ENCODE data around the gene SULT1A2. TPM values are rescaled to one million over a fixed set of nuclear protein-coding genes. Genes with fewer than 3 reads are reported as not detected.
"Not testable (repeated sequence)": the region's sequence is repeated elsewhere in the genome, so short reads cannot be mapped to it uniquely, and the experiment has no call there.

The SULT1A2 gene
- total RNA-seq, 1 experiment from 2014 or later = not detected

GRCh38 chr16:28609631-28610594 is 13.1 kb upstream of the SULT1A2 start, which contains the start of gene SULT1A1:
SULT1A1 (minus strand) TSS chr16:28610044; CDS start chr16:28608855, 1,189 bp downstream.
- peak; percentile 32 for DNase-seq (ENCODE audit: low read depth)

DNA sequence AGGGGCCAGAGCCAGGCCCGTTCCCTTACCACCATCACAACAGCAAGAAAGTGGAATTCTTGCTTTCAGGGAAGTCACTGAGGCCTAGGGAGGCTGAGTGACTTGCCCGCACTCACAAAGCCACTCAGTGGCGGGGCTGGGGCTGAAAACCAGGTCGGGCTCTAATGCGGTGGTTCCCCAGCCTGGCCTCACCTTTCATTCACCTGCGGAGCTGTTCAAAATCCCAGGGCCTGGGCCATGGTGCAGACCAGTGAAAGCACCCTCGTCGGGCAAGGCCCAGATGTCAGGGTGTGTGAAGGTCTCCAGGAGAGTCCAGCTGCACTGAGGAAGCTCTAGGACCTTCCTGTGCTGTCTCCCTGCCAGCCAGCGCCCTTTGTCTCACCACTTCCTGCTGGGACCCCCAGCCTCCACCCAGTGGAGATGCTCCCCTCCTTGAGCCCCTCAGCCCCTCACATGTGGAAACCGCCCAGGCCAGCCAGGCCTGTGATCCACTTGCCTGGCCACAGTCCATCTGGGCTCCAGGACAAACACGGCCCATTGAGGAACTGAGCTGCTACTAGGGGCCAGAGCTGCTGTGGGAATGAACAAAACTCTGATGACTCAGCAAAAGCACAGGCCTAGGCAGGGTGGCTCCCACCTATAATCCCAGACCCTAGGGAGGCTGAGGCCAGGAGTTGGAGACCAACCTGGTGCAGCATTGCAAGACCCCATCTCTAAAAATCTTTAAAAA is 12.2 kb upstream of the SULT1A2 start:
- not testable (repeated sequence) for DNase-seq (ENCODE audit: low read depth)

- DNase-seq (ENCODE audit: low read depth) = not testable (repeated sequence)
Measured at GRCh38 chr16:28608496-28608808, 11.6 kb upstream of the SULT1A2 start.

GRCh38 chr16:28607681-28608495 is 11.0 kb upstream of the SULT1A2 start:
- DNase-seq (ENCODE audit: low read depth) = not testable (repeated sequence)

- DNase-seq (ENCODE audit: low read depth) = no peak
Measured at GRCh38 chr16:28607116-28607623, 10.3 kb upstream of the SULT1A2 start.

- DNase-seq (ENCODE audit: low read depth) = no peak
Measured at GRCh38 chr16:28606291-28607115, 9.7 kb upstream of the SULT1A2 start.

- DNase-seq (ENCODE audit: low read depth) = no peak
Measured at GRCh38 chr16:28604186-28604565, 7.3 kb upstream of the SULT1A2 start.

DNA sequence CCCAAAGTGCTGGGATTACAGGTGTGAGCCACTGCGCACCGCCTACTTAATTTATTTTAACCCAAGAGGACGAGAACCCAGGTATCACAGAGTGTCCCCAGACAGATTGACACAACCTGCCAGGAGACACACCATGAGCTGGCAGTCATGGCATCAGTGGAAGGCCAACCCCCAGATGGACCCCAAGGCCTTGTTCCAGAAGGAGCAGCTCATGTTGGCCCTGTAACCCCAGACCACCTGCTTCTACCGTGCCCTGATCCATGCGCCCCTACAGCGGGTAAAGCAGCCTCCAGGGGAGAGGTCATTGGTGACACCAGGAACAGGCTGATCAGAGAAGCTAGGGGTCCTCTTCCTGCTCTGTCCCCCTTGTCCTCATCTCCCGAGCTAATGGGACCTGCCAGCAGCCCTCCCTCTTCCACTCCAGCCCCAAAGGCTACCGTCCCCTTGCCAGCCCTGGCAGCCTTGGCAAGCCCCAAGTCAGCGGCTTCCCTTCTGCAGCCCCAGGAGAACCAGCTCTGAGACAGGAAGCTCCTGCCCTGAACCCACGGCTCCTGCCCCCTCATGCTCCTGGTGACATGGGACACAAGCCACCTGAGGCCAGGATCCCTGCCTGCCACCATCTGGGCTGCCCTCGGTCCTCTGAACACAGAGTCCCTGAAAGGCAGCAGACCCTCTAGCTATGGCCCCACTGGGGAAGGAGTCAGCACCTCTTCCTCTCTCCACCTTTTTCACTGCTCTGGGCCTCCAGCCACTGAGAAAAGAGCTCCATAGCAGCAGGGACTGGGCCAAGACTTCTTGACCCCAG is 6.7 kb upstream of the SULT1A2 start:
- DNase-seq (ENCODE audit: low read depth) = no peak

- no peak for DNase-seq (ENCODE audit: low read depth)
Measured at GRCh38 chr16:28602529-28602928, 5.7 kb upstream of the SULT1A2 start.

DNA sequence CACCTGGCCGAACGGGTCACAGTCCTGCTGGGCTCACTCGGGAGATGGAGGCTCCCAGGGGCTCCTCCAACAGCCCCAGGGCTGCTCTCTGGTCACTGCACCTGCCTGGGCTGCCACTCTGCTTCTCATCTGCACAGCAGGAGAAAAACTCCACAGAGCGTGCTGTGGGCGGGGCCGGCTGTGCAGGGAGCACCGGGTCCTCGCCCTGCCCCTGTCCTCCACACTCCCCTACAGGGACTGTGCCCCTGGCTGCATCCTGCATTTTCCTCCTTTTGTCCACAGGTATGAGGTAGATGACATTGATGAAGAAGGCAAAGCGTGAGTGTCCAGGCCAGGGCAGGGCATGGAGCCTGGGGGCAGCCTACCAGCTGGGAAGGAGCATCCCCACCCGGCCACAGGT is 5.2 kb upstream of the SULT1A2 start:
- not testable (repeated sequence) for DNase-seq (ENCODE audit: low read depth)

DNA sequence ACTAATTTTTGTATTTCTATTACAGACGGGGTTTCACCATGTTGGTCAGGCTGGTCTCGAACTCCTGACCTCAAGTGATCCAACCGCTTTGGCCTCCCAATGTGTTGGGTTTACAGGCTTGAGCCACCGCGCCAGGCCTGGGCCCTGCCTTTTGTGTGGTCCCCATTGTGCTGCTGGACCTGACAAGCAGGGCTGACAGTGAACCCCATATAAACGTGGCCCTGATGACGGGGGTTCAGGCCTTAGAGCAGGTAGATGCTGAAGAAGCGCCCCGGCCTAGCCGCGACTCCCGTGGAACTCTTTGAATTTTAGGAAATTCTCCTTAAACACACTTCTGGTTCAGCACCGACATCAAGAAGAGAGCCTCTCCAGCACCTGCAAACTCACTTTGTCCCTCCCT is 4.7 kb upstream of the SULT1A2 start:
- not testable (repeated sequence) for DNase-seq (ENCODE audit: low read depth)

- not testable (repeated sequence) for DNase-seq (ENCODE audit: low read depth)
Measured at GRCh38 chr16:28600965-28601364, 4.1 kb upstream of the SULT1A2 start.

- DNase-seq (ENCODE audit: low read depth) = not testable (repeated sequence)
Measured at GRCh38 chr16:28599377-28600285, 2.8 kb upstream of the SULT1A2 start.

- DNase-seq (ENCODE audit: low read depth) = no peak
Measured at GRCh38 chr16:28597692-28598261, 927 bp upstream of the SULT1A2 start.

DNA sequence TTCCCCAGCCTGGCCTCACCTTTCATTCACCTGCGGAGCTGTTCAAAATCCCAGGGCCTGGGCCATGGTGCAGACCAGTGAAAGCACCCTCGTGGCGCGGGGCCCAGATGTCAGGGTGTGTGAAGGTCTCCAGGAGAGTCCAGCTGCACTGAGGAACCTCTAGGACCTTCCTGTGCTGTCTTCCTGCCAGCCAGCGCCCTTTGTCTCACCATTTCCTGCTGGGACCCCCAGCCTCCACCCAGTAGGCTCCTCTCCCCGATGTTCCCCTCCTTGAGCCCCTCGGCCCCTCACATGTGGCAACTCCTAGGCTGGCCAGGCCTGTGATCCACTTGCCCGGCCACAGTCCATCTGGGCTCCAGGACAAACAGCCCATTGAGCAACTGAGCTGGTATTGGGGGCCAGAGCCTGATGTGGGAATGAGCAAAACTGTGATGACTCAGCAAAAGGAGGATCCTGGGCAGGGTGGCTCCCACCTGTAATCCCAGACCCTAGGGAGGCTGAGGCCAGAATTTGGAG is 677 bp downstream of the SULT1A2 start:
- DNase-seq (ENCODE audit: low read depth) = no peak

DNA sequence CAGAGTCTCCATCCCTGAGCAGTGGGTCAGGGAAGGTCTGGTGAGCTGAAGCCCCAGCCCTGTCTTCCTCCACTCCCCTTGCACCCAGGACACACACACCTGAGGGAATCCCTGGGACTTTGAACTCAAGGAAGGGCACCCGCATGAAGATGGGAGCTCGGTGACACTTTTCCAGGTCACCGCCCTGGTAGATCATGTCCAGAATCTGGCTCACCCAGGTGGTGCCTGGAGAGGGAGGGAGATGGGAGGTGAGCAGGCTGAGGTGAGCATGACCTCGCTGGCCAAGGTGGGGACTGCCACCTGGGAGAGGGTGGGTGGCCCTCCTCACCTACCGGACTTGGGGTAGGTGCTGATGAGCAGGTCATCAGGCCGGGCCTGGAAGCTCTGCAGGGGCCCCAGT is 1.4 kb downstream of the SULT1A2 start:
- not testable (repeated sequence) for DNase-seq (ENCODE audit: low read depth)

DNA sequence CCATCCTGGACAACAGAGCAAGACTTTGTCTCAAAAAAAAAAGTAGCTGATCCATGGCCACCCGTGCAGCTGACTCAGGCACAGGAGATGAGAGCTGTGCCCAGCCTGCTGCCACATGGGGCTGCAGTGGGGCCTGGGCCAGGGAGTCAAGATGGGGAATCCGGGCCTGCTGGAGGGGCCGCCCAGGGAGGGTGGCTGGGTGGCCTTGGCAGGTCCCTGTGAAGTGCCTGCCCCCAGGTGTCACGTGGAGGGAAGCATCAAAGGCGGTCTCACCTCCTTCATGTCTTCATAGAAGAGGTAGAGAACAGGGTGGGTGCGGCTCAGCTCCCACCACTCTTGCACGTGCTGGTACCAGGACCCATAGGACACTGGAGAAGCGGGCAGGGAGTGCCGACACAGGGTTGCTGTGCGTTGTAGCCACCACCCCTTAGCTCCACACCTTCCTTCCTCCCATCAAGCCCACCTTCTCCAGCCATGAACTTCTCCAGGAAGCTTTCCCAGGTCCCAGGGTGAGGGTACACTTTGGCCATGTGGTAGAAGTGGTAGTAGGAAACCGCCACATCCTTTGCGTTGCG is 3.8 kb downstream of the SULT1A2 start:
- no peak for DNase-seq (ENCODE audit: low read depth)

- DNase-seq (ENCODE audit: low read depth) = no peak
Measured at GRCh38 chr16:28592511-28592910, 4.3 kb downstream of the SULT1A2 start.

Measured in Daoy (cell line).